ENCODE results near the gene EGFL7. TPM values are rescaled to one million over a fixed set of nuclear protein-coding genes. Genes with fewer than 3 reads are reported as not detected.

EGFL7 gene
- total and polyA plus RNA-seq, 4 donors = 128 to 379 (median 226) TPM

DNA sequence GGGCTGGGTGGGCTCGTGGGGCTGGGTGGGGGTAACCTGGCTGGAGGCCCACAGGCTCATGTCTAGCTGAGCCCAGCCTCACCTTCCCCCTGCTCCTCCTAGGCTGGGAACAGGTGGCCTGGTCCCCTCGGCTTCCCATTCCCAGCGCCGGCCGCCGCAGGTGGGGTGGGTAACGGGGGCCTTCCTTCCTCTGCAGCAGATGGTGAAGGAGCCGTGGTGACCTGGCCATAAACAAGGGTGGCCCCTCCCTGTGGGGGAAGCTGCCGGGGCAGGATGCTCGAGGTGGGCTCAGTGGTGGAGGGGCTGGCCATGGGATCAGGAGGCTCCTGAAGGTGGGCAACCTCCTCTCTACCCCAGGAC lies 41.0 kb upstream of the EGFL7 start:
- Histone ChIP-seq H3K4me3 (no peak overlapping the region), H3K27me3 (ENCODE audit: control insufficient read depth in 3 of 3, insufficient read depth in 3 of 3, low read length in 2 of 3) (no peaks in the 10 kb centered on the region), H3K4me1 (ENCODE audit: control insufficient read depth in 5 of 5, insufficient read depth in 5 of 5, low read length in 5 of 5) (peaks cover 0 to 60% (median 36%) of the 10 kb centered on the region in 5 donors), H3K27ac (ENCODE audit: low read depth in 1 of 2, low read length in 1 of 2) (no peak overlapping the region), H3K9ac (ENCODE audit: insufficient read depth in 1 of 2, low read length in 2 of 2) (no peak overlapping the region), H3K36me3 (ENCODE audit: control insufficient read depth in 4 of 4, insufficient read depth in 4 of 4, low read length in 4 of 4) (no peaks in the 10 kb centered on the region), H3K9me3 (ENCODE audit: control insufficient read depth in 4 of 4, insufficient read depth in 3 of 4, low read length in 3 of 4) (no peaks in the 10 kb centered on the region)
- WGBS, 2 donors = 27 to 57% methylated on average over 9 to 10 of the region's 10 CpGs
- no peak for TF ChIP-seq CTCF (IDR thresholded peaks at IDR 0.05; ENCODE audit: control extremely low read depth, extremely low read depth)
- no peak for ATAC-seq (ENCODE audit: insufficient read depth, low FRiP score)
- DNase-seq = no peak

DNA sequence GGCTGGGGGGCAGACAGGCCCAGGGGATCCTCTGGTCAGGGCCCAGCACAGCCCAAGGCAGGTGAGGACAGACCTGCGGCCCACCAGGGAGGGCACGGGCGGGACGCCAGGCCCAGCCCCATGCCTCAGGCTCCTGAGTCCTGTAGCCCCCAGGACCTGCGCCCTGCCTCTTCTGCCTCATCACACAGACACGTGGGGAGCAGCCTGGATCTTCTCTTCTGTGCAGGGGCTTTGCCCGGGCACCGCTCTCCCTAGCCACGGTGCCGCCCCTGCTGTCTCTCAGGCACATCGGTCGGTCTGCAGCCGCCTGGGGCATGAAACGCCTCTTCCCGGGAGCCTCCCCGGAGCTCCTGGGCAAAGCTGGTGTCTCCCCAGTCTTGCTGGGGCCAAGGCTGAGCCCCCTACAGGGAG lies 40.2 kb upstream of the EGFL7 start:
- DNase-seq (no peak), ATAC-seq (ENCODE audit: insufficient read depth, low FRiP score) (no peak)
- WGBS, 2 donors = 92% methylated on average over 16 of the region's 16 CpGs
- Histone ChIP-seq H3K9ac (ENCODE audit: insufficient read depth in 1 of 2, low read length in 2 of 2) (no peak overlapping the region), H3K4me1 (ENCODE audit: control insufficient read depth in 5 of 5, insufficient read depth in 5 of 5, low read length in 5 of 5) (peaks cover 0 to 53% (median 40%) of the 10 kb centered on the region in 5 donors), H3K4me3 (no peak overlapping the region), H3K36me3 (ENCODE audit: control insufficient read depth in 4 of 4, insufficient read depth in 4 of 4, low read length in 4 of 4) (no peaks in the 10 kb centered on the region), H3K27me3 (ENCODE audit: control insufficient read depth in 3 of 3, insufficient read depth in 3 of 3, low read length in 2 of 3) (no peaks in the 10 kb centered on the region), H3K9me3 (ENCODE audit: control insufficient read depth in 4 of 4, insufficient read depth in 3 of 4, low read length in 3 of 4) (no peaks in the 10 kb centered on the region), H3K27ac (ENCODE audit: low read depth in 1 of 2, low read length in 1 of 2) (no peak overlapping the region)
- no peak for TF ChIP-seq CTCF (IDR thresholded peaks at IDR 0.05; ENCODE audit: control extremely low read depth, extremely low read depth)

- DNase-seq = no peak
- WGBS, 2 donors = 89 to 91% methylated on average over 19 of the region's 19 CpGs
- Histone ChIP-seq H3K9ac (ENCODE audit: insufficient read depth in 1 of 2, low read length in 2 of 2) (no peak overlapping the region), H3K4me3 (no peak overlapping the region), H3K36me3 (ENCODE audit: control insufficient read depth in 4 of 4, insufficient read depth in 4 of 4, low read length in 4 of 4) (no peaks in the 10 kb centered on the region), H3K4me1 (ENCODE audit: control insufficient read depth in 5 of 5, insufficient read depth in 5 of 5, low read length in 5 of 5) (peaks cover 0 to 54% (median 39%) of the 10 kb centered on the region in 5 donors), H3K27ac (ENCODE audit: low read depth in 1 of 2, low read length in 1 of 2) (no peak overlapping the region), H3K9me3 (ENCODE audit: control insufficient read depth in 4 of 4, insufficient read depth in 3 of 4, low read length in 3 of 4) (no peaks in the 10 kb centered on the region), H3K27me3 (ENCODE audit: control insufficient read depth in 3 of 3, insufficient read depth in 3 of 3, low read length in 2 of 3) (no peaks in the 10 kb centered on the region)
- TF ChIP-seq CTCF (IDR thresholded peaks at IDR 0.05; ENCODE audit: control extremely low read depth, extremely low read depth) = no peak
- ATAC-seq (ENCODE audit: insufficient read depth, low FRiP score) = no peak
Observed at GRCh38 chr9:136623016-136623841, 39.5 kb upstream of the EGFL7 start.
